NB4 (cell line): Measurements from ENCODE around the gene PPT2.

Experiments used
- DNase-seq: peaks from one replicate; pipeline ENCODE4 v3.0.0; 2010; ENCODE audit warnings: low read depth
- H3K4me3 ChIP-seq: one replicate; pipeline ENCODE4 v1.5.1; 2011; ENCODE audit warnings: mild to moderate bottlenecking, low read depth, low read length, moderate library complexity
- MYC ChIP-seq: IDR thresholded peaks from 2 replicates; pipeline ENCODE4 v1.6.1; 2011; ENCODE audit warnings: low read depth, low read length
- POLR2A ChIP-seq: IDR thresholded peaks from 2 replicates; pipeline ENCODE4 v1.6.1; 2011; ENCODE audit warnings: mild to moderate bottlenecking; ENCODE audit not compliant: insufficient read length; ENCODE audit errors: extremely low read depth
- TF ChIP-seq, protein P1 (sequence below): IDR thresholded peaks from 2 replicates; pipeline ENCODE4 v1.6.1; 2011; ENCODE audit warnings: low read depth, low read length
- TF ChIP-seq, protein P2 (sequence below): IDR thresholded peaks from one replicate; pipeline ENCODE4 v1.5.1; 2012; ENCODE audit warnings: low read depth, low read length

The PPT2 gene, protein sequence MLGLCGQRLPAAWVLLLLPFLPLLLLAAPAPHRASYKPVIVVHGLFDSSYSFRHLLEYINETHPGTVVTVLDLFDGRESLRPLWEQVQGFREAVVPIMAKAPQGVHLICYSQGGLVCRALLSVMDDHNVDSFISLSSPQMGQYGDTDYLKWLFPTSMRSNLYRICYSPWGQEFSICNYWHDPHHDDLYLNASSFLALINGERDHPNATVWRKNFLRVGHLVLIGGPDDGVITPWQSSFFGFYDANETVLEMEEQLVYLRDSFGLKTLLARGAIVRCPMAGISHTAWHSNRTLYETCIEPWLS

DNA sequence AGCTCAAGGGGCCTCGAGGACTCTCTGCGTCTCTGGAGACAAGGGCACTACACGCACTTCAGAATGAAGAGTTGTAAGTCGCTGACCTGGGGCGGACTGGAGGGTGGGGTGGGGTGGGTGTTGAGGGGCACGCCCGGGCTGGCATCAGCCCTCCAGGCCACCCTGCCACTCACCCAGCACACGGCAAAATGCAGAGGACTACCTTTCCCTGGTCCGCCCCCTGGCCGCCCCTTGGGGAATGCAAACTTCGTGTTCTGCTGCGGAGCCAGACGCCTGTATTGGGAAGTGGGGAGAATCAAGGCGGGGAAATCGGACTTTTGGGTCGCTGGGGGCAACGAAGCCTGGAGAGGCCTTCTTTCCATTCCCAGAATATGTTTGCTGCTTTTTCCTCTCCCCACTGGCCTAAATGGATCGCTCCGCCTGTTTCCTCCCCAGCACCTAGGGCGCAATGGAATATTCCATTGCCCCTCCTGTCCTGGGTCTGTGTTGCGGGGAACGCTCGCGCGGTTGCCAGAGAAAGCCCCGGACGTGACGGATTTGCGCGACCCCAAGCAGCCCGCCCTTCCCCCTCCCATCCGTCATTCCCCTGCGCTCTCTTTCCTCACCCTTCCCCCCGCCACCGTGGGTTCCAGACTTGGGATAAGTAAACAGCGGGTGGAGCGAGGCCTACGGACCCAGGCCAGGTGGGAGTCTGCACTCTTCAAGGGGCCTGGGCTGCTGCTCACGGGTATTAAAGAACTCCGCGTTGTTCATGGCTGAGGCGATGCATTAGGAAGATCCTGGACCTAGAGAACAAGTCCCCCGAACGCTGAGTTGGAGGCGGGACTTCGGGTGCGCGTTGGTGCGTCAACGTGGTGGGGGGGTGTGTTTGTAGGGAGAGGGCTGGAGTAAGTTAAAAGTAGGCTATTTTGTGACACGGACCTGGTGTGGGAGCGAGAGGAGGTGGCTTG lies at the start of gene PPT2:
TSS of gene PPT2 (plus strand) at position 578 of the 950 bp plus-strand sequence. CDS start 454 bp downstream, outside the sequence.
- H3K4me3 ChIP-seq: peak within 1 kb of the TSS; percentile 90
- DNase-seq: peak; percentile 90
- TF ChIP-seq, protein P1, sequence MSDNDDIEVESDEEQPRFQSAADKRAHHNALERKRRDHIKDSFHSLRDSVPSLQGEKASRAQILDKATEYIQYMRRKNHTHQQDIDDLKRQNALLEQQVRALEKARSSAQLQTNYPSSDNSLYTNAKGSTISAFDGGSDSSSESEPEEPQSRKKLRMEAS: 0 out of 2 replicates have a peak, but pooled peaks have one; percentile 14
- TF ChIP-seq POLR2A (peak; percentile 36), MYC (peak; percentile 38; the same call in 1 of the 2 replicates)
- TF ChIP-seq, protein P2, sequence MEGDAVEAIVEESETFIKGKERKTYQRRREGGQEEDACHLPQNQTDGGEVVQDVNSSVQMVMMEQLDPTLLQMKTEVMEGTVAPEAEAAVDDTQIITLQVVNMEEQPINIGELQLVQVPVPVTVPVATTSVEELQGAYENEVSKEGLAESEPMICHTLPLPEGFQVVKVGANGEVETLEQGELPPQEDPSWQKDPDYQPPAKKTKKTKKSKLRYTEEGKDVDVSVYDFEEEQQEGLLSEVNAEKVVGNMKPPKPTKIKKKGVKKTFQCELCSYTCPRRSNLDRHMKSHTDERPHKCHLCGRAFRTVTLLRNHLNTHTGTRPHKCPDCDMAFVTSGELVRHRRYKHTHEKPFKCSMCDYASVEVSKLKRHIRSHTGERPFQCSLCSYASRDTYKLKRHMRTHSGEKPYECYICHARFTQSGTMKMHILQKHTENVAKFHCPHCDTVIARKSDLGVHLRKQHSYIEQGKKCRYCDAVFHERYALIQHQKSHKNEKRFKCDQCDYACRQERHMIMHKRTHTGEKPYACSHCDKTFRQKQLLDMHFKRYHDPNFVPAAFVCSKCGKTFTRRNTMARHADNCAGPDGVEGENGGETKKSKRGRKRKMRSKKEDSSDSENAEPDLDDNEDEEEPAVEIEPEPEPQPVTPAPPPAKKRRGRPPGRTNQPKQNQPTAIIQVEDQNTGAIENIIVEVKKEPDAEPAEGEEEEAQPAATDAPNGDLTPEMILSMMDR: no peak

DNA sequence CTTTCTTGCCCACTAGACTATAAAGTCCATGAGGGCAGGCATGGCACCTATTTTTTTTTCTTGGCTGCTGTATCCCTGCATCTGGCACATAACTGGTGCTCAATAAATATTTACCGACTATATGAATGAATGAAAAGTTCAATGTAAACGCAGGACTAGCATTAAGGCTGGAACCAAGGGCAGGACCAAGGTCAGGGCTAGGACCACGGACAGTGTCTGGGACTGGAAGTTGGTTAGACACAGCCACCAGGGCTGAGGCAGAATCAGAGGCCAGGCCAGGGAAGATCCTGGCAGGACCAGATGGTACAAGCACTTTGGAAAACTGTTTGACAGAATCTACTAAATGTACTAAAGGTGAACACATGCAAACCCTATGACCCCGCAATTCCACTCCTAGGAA lies 48.5 kb upstream of the PPT2 start:
- DNase-seq: no peak
- H3K4me3 ChIP-seq: no peak overlapping the region
- TF ChIP-seq, protein P1: peak; percentile 18; the same call in 1 of the 2 replicates
- TF ChIP-seq POLR2A: no peak

DNA sequence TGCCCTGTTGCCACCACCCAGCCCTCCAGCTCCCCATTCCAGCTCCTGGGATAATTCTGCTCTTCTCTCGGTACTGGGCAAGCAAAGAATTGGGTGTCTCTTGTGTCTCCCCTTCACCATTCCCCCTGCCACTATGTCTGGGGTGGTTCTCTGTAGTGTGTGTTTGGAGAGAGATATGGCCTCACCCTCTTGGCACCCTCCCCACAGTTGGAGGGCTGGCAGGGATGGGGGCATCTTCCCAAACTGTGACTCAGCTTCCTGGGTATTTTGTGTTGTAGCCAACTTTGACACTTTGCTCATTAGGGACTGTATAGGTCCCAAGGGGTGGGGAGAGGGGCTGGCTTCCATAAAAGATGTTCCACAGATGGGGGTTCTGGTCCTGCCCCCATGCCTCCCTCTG lies 46.5 kb upstream of the PPT2 start:
- TF ChIP-seq, protein P1: no peak
- TF ChIP-seq, protein P2: no peak
- TF ChIP-seq POLR2A (no peak), MYC (no peak)
- H3K4me3 ChIP-seq: no peak overlapping the region
- no peak for DNase-seq

DNA sequence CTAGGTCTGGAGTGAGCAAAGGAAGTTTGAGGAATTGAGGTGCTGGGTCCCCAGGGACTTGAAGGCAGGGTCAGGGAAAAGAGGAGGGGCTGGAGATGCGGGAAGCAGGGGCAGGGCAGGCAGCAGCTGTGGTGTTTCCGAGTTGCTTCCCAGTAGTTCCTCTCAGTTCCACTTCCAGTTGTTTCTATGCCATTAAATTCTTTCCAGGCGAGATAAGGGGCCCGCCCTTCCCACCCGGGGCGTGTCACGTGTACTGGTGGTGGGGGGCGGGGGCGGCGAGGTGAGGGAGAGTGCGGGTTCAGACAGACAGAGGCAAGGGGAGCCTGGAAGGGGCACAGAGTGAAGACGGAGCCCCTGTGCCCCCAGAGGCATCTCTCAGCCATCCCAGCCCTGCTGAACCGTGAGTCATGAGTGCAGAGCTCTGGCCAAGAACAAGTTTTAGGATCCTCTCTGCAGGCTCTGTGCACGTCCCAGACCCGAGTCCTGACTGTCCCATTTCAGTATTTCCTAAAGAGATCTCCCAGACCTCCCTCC lies 45.8 kb upstream of the PPT2 start:
- no peak overlapping the region for H3K4me3 ChIP-seq
- DNase-seq: no peak
- TF ChIP-seq MYC: no peak

DNA sequence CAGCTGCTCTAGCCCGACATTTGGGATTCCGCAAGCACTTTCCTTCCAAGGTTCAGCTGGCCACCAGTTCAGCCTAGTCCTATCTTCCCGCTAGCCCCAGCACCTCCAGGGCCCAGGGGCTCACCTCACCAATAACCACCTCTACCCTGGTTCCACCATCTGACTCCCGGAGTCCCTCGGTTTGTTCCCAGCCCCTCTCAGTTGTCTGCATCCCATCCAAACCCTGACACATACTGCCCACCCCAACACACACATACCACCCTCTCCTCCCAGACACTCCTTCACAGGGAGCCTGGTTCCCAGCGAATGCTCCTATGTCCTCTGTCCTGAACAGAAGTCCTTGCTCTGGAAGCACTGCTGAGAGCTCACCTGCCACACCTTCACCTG lies 45.2 kb upstream of the PPT2 start:
- H3K4me3 ChIP-seq: no peak overlapping the region
- no peak for DNase-seq
- TF ChIP-seq, protein P2: no peak
- TF ChIP-seq, protein P1: no peak
- TF ChIP-seq MYC (no peak), POLR2A (no peak)

DNA sequence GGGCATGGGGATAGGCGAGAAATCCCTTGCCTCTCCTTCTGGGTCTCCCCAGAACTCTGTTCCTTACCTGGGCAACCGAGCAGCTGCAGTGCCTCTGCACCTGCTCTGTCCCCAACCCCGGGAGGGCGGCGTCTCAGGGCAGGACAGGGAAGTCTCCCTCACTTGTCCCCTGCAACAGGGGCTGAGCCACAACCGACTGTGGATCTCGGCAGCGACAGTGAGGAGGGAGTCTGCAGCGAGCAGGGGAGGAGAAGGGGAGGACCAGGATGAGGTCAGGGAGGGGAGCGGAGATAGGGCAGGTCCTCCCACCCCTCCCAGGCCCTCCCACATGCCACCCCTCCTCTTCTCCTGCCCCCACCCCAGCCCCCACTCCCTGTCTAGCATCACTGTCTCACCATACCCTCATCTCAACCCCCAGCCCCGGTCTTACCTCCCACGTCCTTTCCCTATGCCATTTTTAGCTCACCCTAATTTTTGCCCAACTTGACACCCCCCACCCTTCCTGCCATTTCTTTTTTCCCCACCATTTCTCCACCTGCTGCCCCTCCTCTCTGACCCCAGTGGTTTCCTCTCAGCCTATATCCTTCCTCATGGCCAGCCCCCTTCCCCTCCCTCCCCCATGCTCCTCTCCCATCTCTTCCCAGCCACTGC lies 44.7 kb upstream of the PPT2 start, which contains the start of gene TNXB:
TSS of gene TNXB (minus strand) at position 225 of the 651 bp plus-strand sequence. CDS start 11,140 bp downstream, outside the sequence.
- no peak within 1 kb of the TSS for H3K4me3 ChIP-seq
- DNase-seq: peak; percentile 37
- TF ChIP-seq POLR2A: no peak
- TF ChIP-seq, protein P1: no peak
- TF ChIP-seq, protein P2: no peak
- TF ChIP-seq MYC: no peak
